K562 (cell line): Measurements from ENCODE around the gene LRPAP1. TPM values are rescaled to one million over a fixed set of nuclear protein-coding genes. Genes with fewer than 3 reads are reported as not detected.

Experiments used
- ATAC-seq: fragments of 200-7000 bp; cut with Tn5 transposase; 3 replicates; pipeline ENCODE4 v1.9.1; 2020; ENCODE audit warnings: moderate library complexity
- BruUV-seq: library from RNA; stranded (reverse); fragments of 400-500 nt; replicated peaks from 2 replicates; lab custom pipeline; 2021; lab: Mats Ljungman, UMichigan
- CTCF ChIA-PET: fragments of 300-600 bp; formaldehyde crosslinking; extraction: SDS; loops from one replicate; lab custom pipeline; 2021; ENCODE audit warnings: low intra/inter-chr PET ratio; lab: Yijun Ruan, JAX
- POLR2A ChIA-PET: fragments of 300-600, 350-650 bp; sonication (Branson Sonifier 250); formaldehyde crosslinking; extraction: SDS; loops from one replicate; lab custom pipeline; 2021; ENCODE audit warnings: antibody characterized with exemption, inconsistent platforms; lab: Yijun Ruan, JAX
- DNase-seq, 4 experiments: peaks; one replicate each; pipeline versions ENCODE4 v3.0.0 to v3.0.0-alpha.2; 2011 to 2018; ENCODE audit warnings: low spot score in 3 of 4, mixed read lengths in 3 of 4; ENCODE audit errors: extremely low read depth in 1 of 4
- FAIRE-seq: peaks from 2 replicates; lab custom pipeline; 2011; peaks lifted over from hg19 to GRCh38; lab: Jason Lieb, UNC
- H2AFZ ChIP-seq: 2 replicates; pipeline ENCODE4 v1.6.0; 2011; ENCODE audit warnings: low read depth, low read length, control low read depth, inconsistent platforms
- H3K27ac ChIP-seq: fragments of 200-600 bp; 3 replicates; pipeline ENCODE4 v1.8.0; 2011; ENCODE audit warnings: low read depth, mild to moderate bottlenecking, control low read depth, inconsistent platforms, low read length, moderate library complexity, mixed read lengths; ENCODE audit errors: extremely low read depth
- H3K27me3 ChIP-seq, 2 experiments: fragments of 300-600 bp in 1 of 2; 2 replicates in 1 of 2; 3 replicates in 1 of 2; pipeline versions ENCODE4 v1.6.0 to v1.8.0; 2011; ENCODE audit warnings: inconsistent platforms in 2 of 2, low read length in 2 of 2, mild to moderate bottlenecking in 1 of 2, mixed read lengths in 1 of 2, moderate library complexity in 1 of 2; ENCODE audit not compliant: control insufficient read depth in 2 of 2, insufficient read depth in 2 of 2
- H3K36me3 ChIP-seq: fragments of 300-600 bp; 3 replicates; pipeline ENCODE4 v1.8.0; 2011; ENCODE audit warnings: mild to moderate bottlenecking, low read length, inconsistent platforms; ENCODE audit not compliant: control insufficient read depth, insufficient read depth
- H3K4me1 ChIP-seq, 2 experiments: fragments of 200-600 bp in 1 of 2; replicated peaks in 1 of 2; 2 replicates in 1 of 2; 3 replicates in 1 of 2; pipeline versions ENCODE4 v1.5.1 to v1.8.0; 2011; ENCODE audit warnings: inconsistent platforms in 2 of 2, low read length in 2 of 2, mild to moderate bottlenecking in 1 of 2, mixed read lengths in 1 of 2, moderate library complexity in 1 of 2; ENCODE audit not compliant: control insufficient read depth in 2 of 2, insufficient read depth in 2 of 2
- H3K4me2 ChIP-seq: 2 replicates; pipeline ENCODE4 v1.6.1; 2011; ENCODE audit warnings: low read length, control low read depth, inconsistent platforms, mixed read lengths; ENCODE audit not compliant: insufficient read depth
- H3K4me3 ChIP-seq: fragments of 200-600 bp; sonication (generic), shearing (Covaris generic); 2 replicates; pipeline ENCODE4 v1.5.1; 2016; ENCODE audit warnings: control low read depth, inconsistent platforms
- H3K79me2 ChIP-seq: fragments of 200-600 bp; 3 replicates; pipeline ENCODE4 v1.8.0; 2011; ENCODE audit warnings: low read length, inconsistent platforms; ENCODE audit not compliant: control insufficient read depth, insufficient read depth
- H3K9ac ChIP-seq, 2 experiments: 2 replicates each; pipeline versions ENCODE4 v1.6.0 to v1.6.1; 2011; ENCODE audit warnings: low read depth in 2 of 2, low read length in 2 of 2, control low read depth in 1 of 2, inconsistent platforms in 1 of 2, mild to moderate bottlenecking in 1 of 2, mixed read lengths in 1 of 2; ENCODE audit not compliant: insufficient read depth in 1 of 2
- H3K9me1 ChIP-seq: one replicate; pipeline ENCODE4 v1.6.0; 2011; ENCODE audit warnings: inconsistent platforms, mild to moderate bottlenecking, low read length, moderate library complexity; ENCODE audit not compliant: control insufficient read depth, insufficient read depth
- H3K9me3 ChIP-seq: replicated peaks from 2 replicates; pipeline ENCODE4 v1.5.1; 2011; ENCODE audit warnings: low read depth, low read length, inconsistent platforms; ENCODE audit not compliant: control insufficient read depth, insufficient read depth
- H4K20me1 ChIP-seq: replicated peaks from 2 replicates; pipeline ENCODE4 v1.6.1; 2011; ENCODE audit warnings: low read length, inconsistent platforms, mixed read lengths; ENCODE audit not compliant: control insufficient read depth, insufficient read depth
- HDAC3 ChIP-seq: fragments of 450-650 bp; IDR thresholded peaks from 2 replicates; pipeline ENCODE4 v1.6.1; 2018; ENCODE audit warnings: borderline replicate concordance, mild to moderate bottlenecking, moderate library complexity; ENCODE audit not compliant: partially characterized antibody
- MCM7 ChIP-seq, 2 experiments: fragments of 450-650 bp; IDR thresholded peaks; 2 replicates each; pipeline ENCODE4 v1.6.1; 2016 to 2018
- RBFOX2 ChIP-seq: fragments of 200-400 bp; formaldehyde crosslinking; IDR thresholded peaks from 2 replicates; pipeline ENCODE4 v1.6.1; 2017; ENCODE audit warnings: low read depth, mild to moderate bottlenecking, low read length, moderate library complexity
- RUNX1 ChIP-seq: sonication (generic); IDR thresholded peaks from 2 replicates; pipeline ENCODE4 v1.6.1; 2016; ENCODE audit warnings: antibody characterized with exemption, low read depth
- SLC30A9 ChIP-seq: fragments of 250-450 bp; sonication (Bioruptor Pico); IDR thresholded peaks from 2 replicates; pipeline ENCODE4 v1.8.0; 2022; ENCODE audit warnings: mild to moderate bottlenecking, moderate library complexity
- ZNF707 ChIP-seq: fragments of 250-450 bp; sonication (Bioruptor Pico); conservative IDR thresholded peaks from 2 replicates; pipeline ENCODE4 v1.8.0; 2022; ENCODE audit warnings: inconsistent platforms, mild to moderate bottlenecking, moderate library complexity
- WGBS: fragments of 100-300 bp; shearing (Covaris generic); methylation state at CpG from one replicate; pipeline ENCODE4 v1.1.6; 2016; ENCODE audit warnings: low coverage, mixed read lengths; ENCODE audit not compliant: insufficient coverage; ENCODE audit errors: missing lambda C conversion rate; 5-methylcytosine and 5-hydroxymethylcytosine counted together
- in situ Hi-C: fragments of 300-500 bp; cut with MboI; formaldehyde crosslinking; loops from 4 replicates; pipeline ENCODE4 v1.15.0; 2018; ENCODE audit warnings: inconsistent platforms, mixed read lengths
- intact Hi-C: fragments of 100-400 bp; cut with micrococcal nuclease; formaldehyde crosslinking; loops from 2 replicates; pipeline ENCODE4 v1.14.2; 2022
- polyA plus RNA-seq, 8 experiments: library from polyadenylated mRNA; depleted of rRNA in 4 of 8; stranded (reverse) in 5 of 8; unstranded in 3 of 8; fragments of >200 nt; fragmentation: Nextera tagmentation in 2 of 8; fragmentation: Illumina TruSeq in 1 of 8; extraction: Ambion mirVana in 2 of 8; extraction: Trizol in 1 of 8; gene quantifications; 2 replicates each; pipeline versions ENCODE4 v1.2.1 to v1.2.3, GENCODE V29; 2011 to 2014; ENCODE audit warnings: inconsistent platforms in 1 of 8, missing spikeins in 1 of 8
- total RNA-seq, 7 experiments: library from RNA; depleted of rRNA in 6 of 7; stranded (reverse); fragments of >200 nt in 6 of 7; fragmentation: Illumina TruSeq in 2 of 7; extraction: Trizol in 2 of 7; gene quantifications; 2 replicates each; pipeline versions ENCODE4 v1.2.1 to v1.2.3, GENCODE V29; 2011 to 2021; ENCODE audit warnings: low replicate concordance in 1 of 7
- TF ChIP-seq, protein P1 (sequence below): fragments of 450-650 bp; IDR thresholded peaks from 2 replicates; pipeline ENCODE4 v1.6.1; 2017; ENCODE audit warnings: antibody characterized with exemption, mild to moderate bottlenecking

The LRPAP1 gene
- total and polyA plus RNA-seq, 9 of the 15 experiments (the other 6 are each of a cell fraction or from before 2014, with no cell fraction given): 1.1 to 75.5 (median 41.8) TPM

DNA sequence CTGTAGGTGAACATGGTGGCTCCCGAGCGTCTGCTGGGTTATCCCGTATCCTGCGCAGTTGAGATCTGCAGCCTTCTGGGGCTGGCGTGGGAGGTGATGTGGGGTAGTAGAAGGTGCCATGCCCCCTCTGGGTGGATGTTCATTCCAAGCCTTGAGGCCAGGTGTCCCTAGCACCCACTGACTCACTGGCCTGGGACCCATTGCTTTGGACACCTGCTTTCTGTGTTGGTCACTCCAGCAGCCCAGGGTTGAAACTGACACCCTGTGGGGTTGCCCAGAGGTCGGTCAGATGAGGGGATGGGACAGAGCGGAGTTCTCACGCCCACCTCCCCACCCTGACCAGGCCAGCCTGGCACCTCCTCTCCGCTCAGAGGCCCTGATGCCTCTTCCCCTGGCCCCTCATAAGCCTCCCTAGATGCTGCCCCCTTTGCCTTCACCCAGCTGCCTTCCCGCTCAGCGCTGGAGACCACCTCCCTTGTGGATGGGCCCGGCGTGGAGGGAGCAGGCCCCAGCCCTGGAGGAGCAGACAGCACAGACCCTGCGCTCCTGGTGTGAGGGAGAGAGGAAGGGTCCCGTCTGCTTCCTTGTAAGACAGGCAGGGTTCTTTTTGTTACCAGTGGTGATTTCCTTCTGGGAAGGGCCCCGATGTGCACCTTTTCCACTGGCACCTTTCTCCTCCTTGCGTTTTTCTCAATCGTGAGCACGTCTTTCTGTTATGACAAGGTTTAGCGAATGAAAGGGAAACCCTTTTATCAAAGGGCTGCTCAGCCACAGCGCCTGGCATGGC is 67.1 kb downstream of the LRPAP1 start (continued):
- TF ChIP-seq, protein P1, sequence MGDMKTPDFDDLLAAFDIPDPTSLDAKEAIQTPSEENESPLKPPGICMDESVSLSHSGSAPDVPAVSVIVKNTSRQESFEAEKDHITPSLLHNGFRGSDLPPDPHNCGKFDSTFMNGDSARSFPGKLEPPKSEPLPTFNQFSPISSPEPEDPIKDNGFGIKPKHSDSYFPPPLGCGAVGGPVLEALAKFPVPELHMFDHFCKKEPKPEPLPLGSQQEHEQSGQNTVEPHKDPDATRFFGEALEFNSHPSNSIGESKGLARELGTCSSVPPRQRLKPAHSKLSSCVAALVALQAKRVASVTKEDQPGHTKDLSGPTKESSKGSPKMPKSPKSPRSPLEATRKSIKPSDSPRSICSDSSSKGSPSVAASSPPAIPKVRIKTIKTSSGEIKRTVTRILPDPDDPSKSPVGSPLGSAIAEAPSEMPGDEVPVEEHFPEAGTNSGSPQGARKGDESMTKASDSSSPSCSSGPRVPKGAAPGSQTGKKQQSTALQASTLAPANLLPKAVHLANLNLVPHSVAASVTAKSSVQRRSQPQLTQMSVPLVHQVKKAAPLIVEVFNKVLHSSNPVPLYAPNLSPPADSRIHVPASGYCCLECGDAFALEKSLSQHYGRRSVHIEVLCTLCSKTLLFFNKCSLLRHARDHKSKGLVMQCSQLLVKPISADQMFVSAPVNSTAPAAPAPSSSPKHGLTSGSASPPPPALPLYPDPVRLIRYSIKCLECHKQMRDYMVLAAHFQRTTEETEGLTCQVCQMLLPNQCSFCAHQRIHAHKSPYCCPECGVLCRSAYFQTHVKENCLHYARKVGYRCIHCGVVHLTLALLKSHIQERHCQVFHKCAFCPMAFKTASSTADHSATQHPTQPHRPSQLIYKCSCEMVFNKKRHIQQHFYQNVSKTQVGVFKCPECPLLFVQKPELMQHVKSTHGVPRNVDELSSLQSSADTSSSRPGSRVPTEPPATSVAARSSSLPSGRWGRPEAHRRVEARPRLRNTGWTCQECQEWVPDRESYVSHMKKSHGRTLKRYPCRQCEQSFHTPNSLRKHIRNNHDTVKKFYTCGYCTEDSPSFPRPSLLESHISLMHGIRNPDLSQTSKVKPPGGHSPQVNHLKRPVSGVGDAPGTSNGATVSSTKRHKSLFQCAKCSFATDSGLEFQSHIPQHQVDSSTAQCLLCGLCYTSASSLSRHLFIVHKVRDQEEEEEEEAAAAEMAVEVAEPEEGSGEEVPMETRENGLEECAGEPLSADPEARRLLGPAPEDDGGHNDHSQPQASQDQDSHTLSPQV: no peak
- TF ChIP-seq SLC30A9 (CRISPR knock-in tag): no peak

DNA sequence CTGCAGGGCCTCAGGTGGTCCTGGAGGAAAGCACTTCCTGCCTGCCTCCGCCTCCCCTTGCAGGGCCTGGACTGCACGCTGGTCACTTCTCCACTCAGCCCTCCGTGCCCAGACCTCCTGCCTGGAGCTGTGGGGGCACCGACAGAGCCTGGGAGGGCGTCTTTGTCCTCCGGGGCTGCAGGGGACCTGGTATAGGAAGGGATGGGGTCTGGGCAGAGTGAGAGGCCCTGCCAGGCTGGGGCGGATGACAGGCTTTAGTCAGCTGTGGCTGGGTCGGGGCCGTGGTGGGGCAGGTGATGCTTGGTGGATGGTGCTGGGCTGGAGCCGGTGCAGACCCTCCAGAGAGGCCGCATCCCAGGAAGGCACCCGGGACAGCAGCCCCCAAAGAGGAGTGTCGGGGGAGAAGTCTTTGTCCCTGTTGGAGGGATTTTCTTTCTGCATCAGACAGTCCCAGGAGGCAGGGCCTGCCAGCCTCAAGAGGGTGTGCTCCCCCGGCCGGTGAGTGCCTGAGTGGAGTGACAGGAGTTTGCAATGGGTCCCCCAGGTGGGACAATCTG is 67.8 kb downstream of the LRPAP1 start:
- Histone ChIP-seq H3K36me3 (no peaks in the 10 kb centered on the region), H3K79me2 (no peaks in the 10 kb centered on the region), H3K4me3 (no peak overlapping the region), H3K9ac (no peak overlapping the region; a peak in 1 of 4 replicates), H2AFZ (no peak overlapping the region), H3K4me2 (no peak overlapping the region), H3K27ac (no peak overlapping the region), H3K27me3 (peaks cover 25 to 60% of the 10 kb centered on the region in 2 experiments), H3K9me3 (peaks cover 10% of the 10 kb centered on the region; the same call in 1 of the 2 replicates), H4K20me1 (peaks cover 12% of the 10 kb centered on the region; the same call in 1 of the 2 replicates), H3K4me1 (peaks cover 0 to 34% of the 10 kb centered on the region in 2 experiments; a peak in 2 of 5 replicates), H3K9me1 (peaks cover 2% of the 10 kb centered on the region)
- BruUV-seq: no TSS peak
- ChIA-PET POLR2A (no interaction called here), CTCF (no interaction called here)
- no peak for ATAC-seq
- intact Hi-C loops (no loop called here), in situ Hi-C loops (no loop called here)
- TF ChIP-seq RBFOX2: no peak
- no peak for TF ChIP-seq HDAC3
- no peak for TF ChIP-seq ZNF707 (CRISPR knock-in tag)
- no peak for TF ChIP-seq RUNX1
- TF ChIP-seq MCM7 (IDR thresholded peaks at IDR 0.05): no peak
- no peak for DNase-seq
- FAIRE-seq: no peak
- WGBS: 5% methylated on average over 12 of the region's 15 CpGs
